Small intestine (tissue), 7 donors: ENCODE data around the gene SAP30BP. TPM values are rescaled to one million over a fixed set of nuclear protein-coding genes. Genes with fewer than 3 reads are reported as not detected.

Experiments used
- DNase-seq, 2 donors: peaks; one replicate each; pipeline versions ENCODE4 v3.0.0 to v3.0.0-alpha.2; 2013
- FAIRE-seq: peaks from 2 replicates; lab custom pipeline; 2012; peaks lifted over from hg19 to GRCh38; lab: Jason Lieb, UNC
- H3K27ac ChIP-seq, 3 donors: one replicate each; pipeline ENCODE4 v1.5.1; 2013; ENCODE audit warnings: low read length in 2 of 3, mild to moderate bottlenecking in 2 of 3, control low read depth in 1 of 3, inconsistent platforms in 1 of 3, low read depth in 1 of 3, moderate library complexity in 1 of 3
- H3K27me3 ChIP-seq, 3 donors: one replicate each; pipeline ENCODE4 v1.6.1; 2013; ENCODE audit warnings: low read length in 3 of 3, inconsistent platforms in 1 of 3; ENCODE audit not compliant: control insufficient read depth in 3 of 3, insufficient read depth in 3 of 3
- H3K36me3 ChIP-seq, 3 donors: one replicate each; pipeline ENCODE4 v1.6.1; 2013; ENCODE audit warnings: low read length in 3 of 3, inconsistent platforms in 1 of 3, low read depth in 1 of 3, mild to moderate bottlenecking in 1 of 3, moderate library complexity in 1 of 3; ENCODE audit not compliant: control insufficient read depth in 3 of 3, insufficient read depth in 2 of 3
- H3K4me1 ChIP-seq, 3 donors: one replicate each; pipeline ENCODE4 v1.6.1; 2013; ENCODE audit warnings: low read length in 2 of 3, inconsistent platforms in 1 of 3, low read depth in 1 of 3, mild to moderate bottlenecking in 1 of 3, moderate library complexity in 1 of 3; ENCODE audit not compliant: control insufficient read depth in 3 of 3, insufficient read depth in 2 of 3
- H3K4me3 ChIP-seq, 3 donors: one replicate each; pipeline ENCODE4 v1.5.1; 2013; ENCODE audit warnings: low read length in 3 of 3, control low read depth in 1 of 3, inconsistent platforms in 1 of 3, low read depth in 1 of 3, mild to moderate bottlenecking in 1 of 3, moderate library complexity in 1 of 3
- H3K9me3 ChIP-seq, 2 donors: one replicate each; pipeline ENCODE4 v1.6.1; 2013; ENCODE audit warnings: low read depth in 1 of 2, low read length in 1 of 2; ENCODE audit not compliant: control insufficient read depth in 2 of 2, insufficient read depth in 1 of 2
- WGBS, 3 donors: extraction: QIAGEN DNeasy Blood & Tissue Kit; methylation state at CpG; one replicate each; pipeline ENCODE4 v1.1.7; 2013; 5-methylcytosine and 5-hydroxymethylcytosine counted together
- polyA plus RNA-seq, 4 donors: library from polyadenylated mRNA; stranded (reverse) in 3 of 4; unstranded in 1 of 4; fragments of 200-250 nt in 3 of 4; fragments of 120-200 nt in 1 of 4; gene quantifications; one replicate each; pipeline versions ENCODE4 v1.2.1 to v1.2.3, GENCODE V29; 2013
- donor health status: healthy with polysubstance abuse.
- donor health status: control.
- donor health status: control.
- donor health status: Bipolar disorder and iron deficiency.
- donor health status: healthy.

The SAP30BP gene
- polyA plus RNA-seq, 4 donors: 52.6 to 92.7 (median 75.0) TPM

DNA sequence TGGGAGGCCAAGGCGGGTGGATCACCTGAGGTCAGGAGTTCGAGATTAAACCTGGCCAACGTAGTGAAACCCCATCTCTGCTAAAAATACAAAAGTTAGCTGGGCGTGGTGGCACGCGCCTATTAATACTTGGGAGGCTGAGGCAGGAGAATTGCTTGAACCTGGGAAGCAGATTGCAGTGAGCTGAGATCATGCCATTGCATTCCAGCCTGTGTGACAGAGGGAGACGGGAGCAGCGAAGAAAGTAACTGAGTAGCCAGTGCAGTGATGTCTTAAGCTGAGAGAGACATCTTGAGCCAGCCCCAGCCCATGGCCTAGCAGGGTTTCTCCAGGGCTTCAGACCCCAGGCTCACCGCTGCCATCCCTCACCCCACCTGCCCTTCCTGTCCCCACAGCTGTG is 43.8 kb upstream of the SAP30BP start:
- peaks cover 0 to 16% (median 0%) of the 10 kb centered on the region in 3 donors for H3K4me1 ChIP-seq
- no peaks in the 10 kb centered on the region for H3K9me3 ChIP-seq
- no peak for FAIRE-seq
- WGBS, 3 donors: 90 to 94% (median 91%) methylated on average over 9 of the region's 9 CpGs
- no peak overlapping the region for H3K27ac ChIP-seq
- no peaks in the 10 kb centered on the region for H3K27me3 ChIP-seq
- DNase-seq: no peak
- H3K36me3 ChIP-seq: peaks cover 27 to 99% (median 38%) of the 10 kb centered on the region in 3 donors
- no peak overlapping the region for H3K4me3 ChIP-seq

DNA sequence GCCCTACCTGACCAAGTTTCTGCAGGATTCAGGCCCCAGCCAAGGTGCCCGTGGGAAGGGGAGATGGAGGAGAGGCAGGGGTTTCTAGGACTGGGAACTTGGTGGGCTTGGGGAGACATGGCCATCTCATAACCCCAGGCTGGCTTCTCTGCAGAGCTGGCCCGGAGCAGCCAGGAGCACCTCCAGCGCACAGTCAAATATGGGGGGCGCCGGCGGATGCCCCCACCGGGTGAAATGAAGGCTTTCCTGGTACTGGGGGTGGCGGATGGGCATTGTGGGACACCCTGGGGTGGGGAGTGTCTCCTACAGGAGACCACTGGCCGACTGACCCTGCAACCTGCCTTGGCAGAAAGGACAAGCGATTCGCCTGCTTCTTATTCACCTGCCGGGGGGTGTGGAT is 43.1 kb upstream of the SAP30BP start:
- Histone ChIP-seq H3K36me3 (peaks cover 27 to 99% (median 36%) of the 10 kb centered on the region in 3 donors), H3K4me3 (no peak overlapping the region), H3K27ac (no peak overlapping the region), H3K9me3 (no peaks in the 10 kb centered on the region), H3K4me1 (peaks cover 0 to 9% (median 0%) of the 10 kb centered on the region in 3 donors), H3K27me3 (no peaks in the 10 kb centered on the region)
- DNase-seq (no peak), FAIRE-seq (no peak)
- 90 to 93% (median 92%) methylated on average over 12 of the region's 12 CpGs for WGBS, 3 donors

DNA sequence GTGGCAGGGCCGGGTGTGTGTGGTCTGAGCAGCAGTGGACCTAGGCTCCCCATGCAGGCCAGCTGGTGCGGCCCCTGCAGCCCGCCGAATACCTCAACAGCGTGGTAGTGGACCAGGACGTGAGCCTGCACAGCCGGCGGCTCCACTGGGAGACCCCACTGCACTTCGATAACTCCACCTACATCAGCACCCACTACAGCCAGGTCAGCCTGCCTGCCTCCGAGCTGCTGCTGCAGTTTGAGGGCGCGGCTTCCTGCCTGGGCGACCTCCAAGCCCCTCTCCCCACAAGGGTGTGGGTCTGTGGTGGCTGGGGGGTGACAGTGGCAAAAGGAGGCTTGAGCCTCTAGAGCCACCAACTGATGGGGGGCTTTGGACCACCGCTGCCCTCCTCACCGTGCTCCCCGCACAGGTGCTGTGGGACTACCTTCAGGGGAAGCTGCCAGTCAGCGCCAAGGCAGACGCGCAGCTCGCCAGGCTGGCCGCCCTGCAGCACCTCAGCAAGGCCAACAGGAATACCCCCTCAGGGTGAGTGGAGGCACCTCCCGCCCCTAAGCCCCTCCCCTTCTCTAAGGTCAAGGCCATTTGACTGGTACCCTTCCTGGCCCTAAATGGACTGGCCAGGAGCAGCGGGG is 42.3 kb upstream of the SAP30BP start:
- H3K27me3 ChIP-seq: no peaks in the 10 kb centered on the region
- DNase-seq (no peak), FAIRE-seq (no peak)
- H3K9me3 ChIP-seq: no peaks in the 10 kb centered on the region
- peaks cover 0 to 3% (median 0%) of the 10 kb centered on the region in 3 donors for H3K4me1 ChIP-seq
- no peak overlapping the region for H3K4me3 ChIP-seq
- WGBS, 3 donors: 85 to 92% (median 87%) methylated on average over 14 to 23 of the region's 23 CpGs
- H3K27ac ChIP-seq: no peak overlapping the region
- peaks cover 27 to 99% (median 36%) of the 10 kb centered on the region in 3 donors for H3K36me3 ChIP-seq

GRCh38 chr17:75625813-75626486 is 41.2 kb upstream of the SAP30BP start:
- H3K36me3 ChIP-seq: peaks cover 23 to 99% (median 34%) of the 10 kb centered on the region in 3 donors
- no peaks in the 10 kb centered on the region for H3K9me3 ChIP-seq
- H3K27me3 ChIP-seq: no peaks in the 10 kb centered on the region
- no peak overlapping the region for H3K27ac ChIP-seq
- peak in 1 of 2 donors; percentile 57 for DNase-seq
- no peak for FAIRE-seq
- WGBS, 3 donors: 83 to 90% (median 85%) methylated on average over 15 of the region's 15 CpGs
- no peak overlapping the region for H3K4me3 ChIP-seq
- H3K4me1 ChIP-seq: peaks cover 0 to 3% (median 0%) of the 10 kb centered on the region in 3 donors

- peaks cover 23 to 99% (median 30%) of the 10 kb centered on the region in 3 donors for H3K36me3 ChIP-seq
- DNase-seq (no peak), FAIRE-seq (no peak)
- no peaks in the 10 kb centered on the region for H3K27me3 ChIP-seq
- no peaks in the 10 kb centered on the region for H3K9me3 ChIP-seq
- H3K4me1 ChIP-seq: peaks cover 0 to 3% (median 0%) of the 10 kb centered on the region in 3 donors
- no peak overlapping the region for H3K4me3 ChIP-seq
- WGBS, 3 donors: 73 to 81% (median 81%) methylated on average over 10 to 11 of the region's 11 CpGs
- H3K27ac ChIP-seq: no peak overlapping the region
These were observed 40.6 kb upstream of the SAP30BP start for GRCh38 chr17:75626496-75627038.

DNA sequence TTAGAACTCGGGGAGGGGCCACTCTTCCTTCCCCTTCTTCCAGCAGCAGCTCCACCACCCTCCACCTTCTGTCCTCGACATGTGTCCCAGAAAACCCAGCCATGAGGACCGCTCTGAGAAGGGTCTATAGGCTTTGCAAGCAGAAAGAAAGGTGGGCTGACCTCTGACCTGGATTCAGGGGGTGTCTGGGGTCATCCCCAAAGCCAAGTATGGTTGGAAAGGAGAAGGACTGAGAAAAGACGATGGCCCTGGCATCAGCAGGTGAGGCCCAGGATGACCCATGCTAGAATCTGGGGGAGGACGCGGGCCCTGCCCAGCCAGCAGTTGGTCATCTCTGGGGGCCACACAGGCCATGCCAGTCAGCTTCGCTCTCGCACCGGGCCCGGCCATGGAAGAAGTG is 40.0 kb upstream of the SAP30BP start:
- 92 to 98% (median 92%) methylated on average over 10 of the region's 10 CpGs for WGBS, 3 donors
- Histone ChIP-seq H3K4me1 (peaks cover 0 to 5% (median 0%) of the 10 kb centered on the region in 3 donors), H3K4me3 (no peak overlapping the region), H3K9me3 (no peaks in the 10 kb centered on the region), H3K36me3 (peaks cover 23 to 99% (median 30%) of the 10 kb centered on the region in 3 donors), H3K27me3 (no peaks in the 10 kb centered on the region), H3K27ac (no peak overlapping the region)
- no peak for FAIRE-seq
- DNase-seq: no peak

- H3K4me1 ChIP-seq: peaks cover 0 to 18% (median 0%) of the 10 kb centered on the region in 3 donors
- FAIRE-seq (no peak), DNase-seq (no peak)
- 47 to 77% (median 54%) methylated on average over 6 of the region's 6 CpGs for WGBS, 3 donors
- peaks cover 23 to 92% (median 30%) of the 10 kb centered on the region in 3 donors for H3K36me3 ChIP-seq
- no peaks in the 10 kb centered on the region for H3K9me3 ChIP-seq
- H3K27ac ChIP-seq: peak overlapping the region in 1 of 3 donors; percentile 28
- no peaks in the 10 kb centered on the region for H3K27me3 ChIP-seq
- H3K4me3 ChIP-seq: no peak overlapping the region
These were observed 38.7 kb upstream of the SAP30BP start for GRCh38 chr17:75628425-75628824.

- Histone ChIP-seq H3K9me3 (no peaks in the 10 kb centered on the region), H3K27me3 (no peaks in the 10 kb centered on the region), H3K36me3 (peaks cover 23 to 86% (median 24%) of the 10 kb centered on the region in 3 donors), H3K27ac (no peak overlapping the region), H3K4me3 (no peak overlapping the region), H3K4me1 (peaks cover 0 to 25% (median 0%) of the 10 kb centered on the region in 3 donors)
- WGBS, 3 donors: 82 to 89% (median 84%) methylated on average over 14 of the region's 14 CpGs
- no peak for DNase-seq
- FAIRE-seq: no peak
These were observed 38.0 kb upstream of the SAP30BP start for GRCh38 chr17:75629157-75629556.
